Naive B cell (primary cell): ENCODE data around the gene UXS1. TPM values are rescaled to one million over a fixed set of nuclear protein-coding genes. Genes with fewer than 3 reads are reported as not detected.

Experiments used
- ATAC-seq, 2 donors: fragments of 150-1000 bp; cut with Tn5 transposase; 2 replicates each; pipeline ENCODE4 v1.10.0; 2021; ENCODE audit warnings: low read depth in 2 of 2, mild to moderate bottlenecking in 2 of 2, moderate library complexity in 2 of 2
- DNase-seq: peaks from one replicate; pipeline ENCODE4 v3.0.0; 2022
- H3K27ac Mint-ChIP-seq, 6 donors: one replicate each; pipeline ENCODE4 v1.8.0; 2020 to 2022; ENCODE audit warnings: mild to moderate bottlenecking in 6 of 6, mixed read lengths in 6 of 6, moderate library complexity in 5 of 6, inconsistent platforms in 2 of 6
- H3K27me3 Mint-ChIP-seq, 3 donors: one replicate each; pipeline ENCODE4 v1.8.0; 2021 to 2022; ENCODE audit warnings: mixed read lengths in 3 of 3, mild to moderate bottlenecking in 1 of 3
- H3K36me3 Mint-ChIP-seq, 2 donors: one replicate each; pipeline ENCODE4 v1.8.0; 2020 to 2022; ENCODE audit warnings: mixed read lengths in 2 of 2, inconsistent platforms in 1 of 2, mild to moderate bottlenecking in 1 of 2
- H3K4me1 Mint-ChIP-seq, 3 donors: one replicate each; pipeline ENCODE4 v1.8.0; 2020 to 2022; ENCODE audit warnings: mixed read lengths in 3 of 3, inconsistent platforms in 1 of 3, mild to moderate bottlenecking in 1 of 3, moderate library complexity in 1 of 3
- H3K4me3 Mint-ChIP-seq, 8 donors: one replicate each; pipeline ENCODE4 v1.8.0; 2020 to 2022; ENCODE audit warnings: mild to moderate bottlenecking in 8 of 8, mixed read lengths in 8 of 8, moderate library complexity in 8 of 8, inconsistent platforms in 2 of 8
- H3K9me3 Mint-ChIP-seq, 7 donors: one replicate each; pipeline ENCODE4 v1.8.0; 2020 to 2022; ENCODE audit warnings: mixed read lengths in 7 of 7, mild to moderate bottlenecking in 5 of 7, inconsistent platforms in 2 of 7, moderate library complexity in 1 of 7
- polyA plus RNA-seq, 6 donors: library from polyadenylated mRNA; unstranded; fragments of 300-500 nt; fragmentation: Illumina TruSeq; gene quantifications; one replicate each; pipeline ENCODE4 v1.2.3, GENCODE V29; 2021; ENCODE audit warnings: low read depth in 6 of 6

UXS1 gene
- polyA plus RNA-seq, 6 donors from 2014 or later = 26.8 to 61.0 (median 51.1) TPM

DNA sequence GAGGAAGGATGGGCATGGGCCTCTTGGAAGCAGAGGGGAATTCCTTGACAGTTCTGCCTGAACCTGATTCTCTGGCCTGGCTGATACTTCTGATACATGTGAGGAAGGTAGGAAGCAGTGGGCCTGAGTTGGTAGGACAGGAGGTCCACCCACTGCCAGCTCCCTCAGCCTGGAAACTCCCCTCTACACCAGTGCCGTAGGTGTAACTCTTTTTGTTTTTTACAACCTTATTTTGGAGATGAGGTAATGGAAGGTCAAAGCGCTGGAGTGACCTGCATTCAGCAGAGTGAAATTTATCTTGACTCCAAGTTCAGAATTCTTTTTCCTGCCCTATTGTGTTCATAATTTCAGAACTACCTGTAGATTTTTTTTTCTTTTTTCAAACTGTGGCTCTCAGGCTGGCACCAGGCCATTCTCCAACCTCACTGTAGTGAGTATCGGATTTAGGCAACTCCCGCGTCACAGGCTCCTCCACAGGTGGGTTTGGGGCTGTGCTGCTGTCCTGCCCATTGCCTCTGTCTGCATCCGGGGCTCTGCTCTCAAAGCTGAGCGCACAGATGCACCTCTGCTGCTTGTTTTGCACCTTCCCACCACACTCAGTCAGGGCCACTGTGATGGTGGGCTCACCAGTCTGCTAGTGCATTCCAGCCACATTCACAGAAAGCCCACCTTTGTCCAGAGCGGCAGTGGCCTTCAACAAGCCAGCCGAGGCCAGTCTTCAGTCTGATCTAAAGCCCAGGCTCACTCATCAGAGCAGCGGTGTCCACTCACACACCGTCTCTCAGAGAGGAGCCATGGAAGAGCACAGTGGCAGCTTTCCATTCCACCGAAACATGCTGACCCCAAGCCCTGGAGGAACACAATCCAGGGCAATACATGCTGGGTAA, 87.2 kb downstream of the UXS1 start:
- no peak for DNase-seq
- Mint-ChIP-seq H3K27ac (peak overlapping the region; percentile 29 to 76 (median 60)), H3K4me1 (peaks cover 0 to 6% (median 0%) of the 10 kb centered on the region in 3 donors), H3K27me3 (no peaks in the 10 kb centered on the region), H3K9me3 (no peaks in the 10 kb centered on the region), H3K4me3 (no peak overlapping the region), H3K36me3 (peaks cover 14 to 15% of the 10 kb centered on the region in 2 donors)
- no peak for ATAC-seq

DNA sequence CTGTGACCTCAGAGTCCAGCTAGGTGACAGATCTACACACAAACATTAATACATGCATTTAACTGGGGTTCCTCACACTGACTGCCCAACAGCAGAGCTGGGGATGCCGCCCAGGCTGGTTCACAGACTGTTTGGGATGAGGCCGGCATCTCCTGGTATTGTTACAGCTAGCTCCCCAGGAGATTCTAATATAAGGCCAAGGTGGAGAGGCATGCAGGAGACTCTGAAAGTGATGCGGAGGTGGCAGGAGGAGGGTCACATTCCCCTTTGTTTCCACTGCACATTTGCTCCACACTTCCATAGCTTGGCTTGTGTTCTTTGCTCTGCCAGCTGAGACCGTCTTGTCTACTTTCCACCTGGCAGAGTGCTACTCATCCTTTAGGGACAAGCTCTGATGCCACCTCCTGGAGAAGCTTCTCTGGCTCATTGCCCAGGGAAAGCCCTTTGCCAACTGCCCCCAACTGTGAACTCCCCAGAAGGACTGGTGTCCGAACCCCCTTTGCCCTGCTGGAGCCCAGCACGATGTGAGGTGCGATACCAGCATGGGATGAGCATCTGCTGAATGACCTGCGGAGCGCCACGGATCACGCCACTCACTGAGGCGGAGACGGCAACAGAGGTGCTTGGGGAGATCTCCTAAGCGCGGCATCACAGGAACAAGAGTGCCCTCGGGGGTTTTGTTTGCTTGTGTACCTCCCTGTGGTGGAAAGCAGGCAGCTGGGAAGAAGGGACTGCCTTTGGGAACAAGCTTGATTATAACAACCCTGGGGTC, 88.8 kb downstream of the UXS1 start:
- ATAC-seq (no peak), DNase-seq (no peak)
- Mint-ChIP-seq H3K4me1 (no peaks in the 10 kb centered on the region), H3K9me3 (no peaks in the 10 kb centered on the region), H3K27me3 (no peaks in the 10 kb centered on the region), H3K36me3 (peaks cover 6 to 7% of the 10 kb centered on the region in 2 donors), H3K4me3 (peak overlapping the region in 1 of 8 donors; percentile 16), H3K27ac (no peak overlapping the region)

DNA sequence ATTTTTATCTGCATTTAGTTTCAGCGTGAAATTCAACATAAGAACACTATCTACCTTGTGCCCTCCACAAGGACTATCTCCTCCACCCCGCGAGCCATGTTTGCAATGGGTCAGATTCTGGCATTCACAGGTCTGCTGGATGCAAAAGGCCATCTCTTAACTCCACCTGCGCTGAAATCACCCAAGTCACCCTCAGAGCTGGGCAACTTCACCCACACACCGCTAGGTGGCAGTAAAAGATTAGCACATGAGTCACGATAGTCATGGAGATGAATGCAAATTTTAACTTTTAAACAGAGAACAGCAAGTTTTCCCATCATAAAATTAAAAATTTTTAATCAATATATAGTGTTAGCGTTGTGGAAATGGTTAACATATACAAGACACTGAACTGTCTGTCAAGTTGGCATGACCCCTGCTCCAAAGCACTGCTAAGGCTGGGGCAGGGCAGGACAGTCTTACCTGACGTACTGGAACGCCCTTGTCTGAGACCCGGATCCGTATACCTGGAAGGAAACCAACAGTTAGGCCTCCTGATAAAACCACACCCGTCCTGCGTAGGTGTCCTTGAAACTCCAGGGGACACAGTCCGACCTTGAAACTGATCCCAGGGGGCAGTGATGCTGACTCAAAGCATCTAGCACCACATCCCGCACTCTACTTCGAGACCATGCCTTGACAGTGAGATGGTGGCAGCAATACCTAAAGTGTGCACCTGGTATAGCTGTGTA, 89.6 kb downstream of the UXS1 start:
- Mint-ChIP-seq H3K27ac (no peak overlapping the region), H3K4me1 (no peaks in the 10 kb centered on the region), H3K9me3 (no peaks in the 10 kb centered on the region), H3K27me3 (no peaks in the 10 kb centered on the region), H3K4me3 (no peak overlapping the region), H3K36me3 (peaks cover 12 to 15% of the 10 kb centered on the region in 2 donors)
- ATAC-seq (peak; percentile 70), DNase-seq (peak; percentile 57)

DNA sequence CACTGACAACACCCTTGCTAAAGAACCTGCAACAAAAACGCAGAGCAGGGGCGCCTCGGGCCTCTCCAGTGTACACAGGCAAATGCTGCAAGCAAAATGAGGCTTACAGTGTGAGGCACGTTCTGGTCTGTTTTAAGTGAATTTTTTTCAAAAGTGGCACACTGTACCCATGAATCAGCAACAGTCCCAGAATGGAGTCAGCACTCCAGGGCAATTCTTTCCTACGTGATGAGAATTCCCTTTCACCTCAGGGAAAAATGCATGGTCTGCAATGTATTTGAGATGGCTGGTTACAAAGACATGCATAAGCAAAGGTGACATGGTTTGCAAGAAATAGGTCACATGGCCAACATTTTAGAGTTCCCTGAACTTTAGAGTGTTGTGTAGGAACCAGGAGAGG, 94.4 kb downstream of the UXS1 start:
- Mint-ChIP-seq H3K36me3 (peaks cover 21 to 26% of the 10 kb centered on the region in 2 donors), H3K9me3 (no peaks in the 10 kb centered on the region), H3K27ac (peak overlapping the region in 2 of 6 donors; percentile 14 to 52), H3K4me1 (peaks cover 10 to 26% (median 22%) of the 10 kb centered on the region in 3 donors), H3K27me3 (no peaks in the 10 kb centered on the region), H3K4me3 (no peak overlapping the region)
- no peak for DNase-seq
- no peak for ATAC-seq

DNA sequence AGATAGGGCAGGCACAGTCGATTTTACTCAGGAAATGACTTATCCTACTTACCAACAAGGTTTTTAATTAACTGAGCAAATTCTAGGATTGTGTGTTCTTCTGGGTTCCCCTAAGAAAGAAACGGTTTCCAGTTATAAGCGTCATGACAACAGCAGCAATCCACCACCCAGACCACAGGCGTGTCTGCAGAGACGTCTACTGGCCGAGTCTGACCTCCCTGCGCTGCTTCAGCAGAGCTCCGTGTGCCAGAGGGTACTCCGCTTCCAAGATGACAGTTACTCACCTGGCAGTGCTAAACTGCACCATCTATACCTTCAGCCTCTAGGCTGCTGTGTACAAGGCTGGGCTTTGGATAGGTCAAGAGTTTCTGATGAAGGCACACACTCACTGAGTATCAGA, 95.4 kb downstream of the UXS1 start:
- Mint-ChIP-seq H3K27me3 (no peaks in the 10 kb centered on the region), H3K36me3 (peaks cover 30 to 35% of the 10 kb centered on the region in 2 donors), H3K4me3 (peak overlapping the region in 1 of 8 donors; percentile 34), H3K4me1 (peaks cover 14 to 36% (median 31%) of the 10 kb centered on the region in 3 donors), H3K27ac (peak overlapping the region in 3 of 6 donors; percentile 18 to 65 (median 52)), H3K9me3 (no peaks in the 10 kb centered on the region)
- ATAC-seq (no peak), DNase-seq (no peak)

DNA sequence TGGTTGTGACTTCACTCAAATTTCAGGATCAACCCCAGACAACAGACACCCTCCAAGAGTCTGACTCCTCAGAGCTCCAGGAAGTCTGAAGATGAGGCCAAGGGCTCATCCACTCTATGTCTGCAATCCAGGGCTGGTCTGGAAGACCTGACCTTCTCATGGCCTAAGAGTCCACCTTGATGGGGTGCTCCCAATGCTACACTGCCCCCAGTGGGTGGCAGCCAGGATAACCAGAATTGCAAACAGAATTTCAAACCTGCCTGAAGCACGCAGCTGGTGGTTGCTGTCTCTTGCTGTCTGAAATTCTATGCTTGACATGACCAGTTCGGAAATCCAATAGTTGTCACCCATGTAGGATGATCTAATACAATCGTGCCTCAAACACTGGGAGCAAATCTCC, 96.0 kb downstream of the UXS1 start:
- H3K4me1 Mint-ChIP-seq = peaks cover 14 to 37% (median 31%) of the 10 kb centered on the region in 3 donors
- ATAC-seq = no peak
- H3K36me3 Mint-ChIP-seq = peaks cover 32 to 39% of the 10 kb centered on the region in 2 donors
- peak overlapping the region in 2 of 6 donors; percentile 9 to 32 for H3K27ac Mint-ChIP-seq
- no peak for DNase-seq
- no peaks in the 10 kb centered on the region for H3K9me3 Mint-ChIP-seq
- no peaks in the 10 kb centered on the region for H3K27me3 Mint-ChIP-seq
- H3K4me3 Mint-ChIP-seq = no peak overlapping the region

DNA sequence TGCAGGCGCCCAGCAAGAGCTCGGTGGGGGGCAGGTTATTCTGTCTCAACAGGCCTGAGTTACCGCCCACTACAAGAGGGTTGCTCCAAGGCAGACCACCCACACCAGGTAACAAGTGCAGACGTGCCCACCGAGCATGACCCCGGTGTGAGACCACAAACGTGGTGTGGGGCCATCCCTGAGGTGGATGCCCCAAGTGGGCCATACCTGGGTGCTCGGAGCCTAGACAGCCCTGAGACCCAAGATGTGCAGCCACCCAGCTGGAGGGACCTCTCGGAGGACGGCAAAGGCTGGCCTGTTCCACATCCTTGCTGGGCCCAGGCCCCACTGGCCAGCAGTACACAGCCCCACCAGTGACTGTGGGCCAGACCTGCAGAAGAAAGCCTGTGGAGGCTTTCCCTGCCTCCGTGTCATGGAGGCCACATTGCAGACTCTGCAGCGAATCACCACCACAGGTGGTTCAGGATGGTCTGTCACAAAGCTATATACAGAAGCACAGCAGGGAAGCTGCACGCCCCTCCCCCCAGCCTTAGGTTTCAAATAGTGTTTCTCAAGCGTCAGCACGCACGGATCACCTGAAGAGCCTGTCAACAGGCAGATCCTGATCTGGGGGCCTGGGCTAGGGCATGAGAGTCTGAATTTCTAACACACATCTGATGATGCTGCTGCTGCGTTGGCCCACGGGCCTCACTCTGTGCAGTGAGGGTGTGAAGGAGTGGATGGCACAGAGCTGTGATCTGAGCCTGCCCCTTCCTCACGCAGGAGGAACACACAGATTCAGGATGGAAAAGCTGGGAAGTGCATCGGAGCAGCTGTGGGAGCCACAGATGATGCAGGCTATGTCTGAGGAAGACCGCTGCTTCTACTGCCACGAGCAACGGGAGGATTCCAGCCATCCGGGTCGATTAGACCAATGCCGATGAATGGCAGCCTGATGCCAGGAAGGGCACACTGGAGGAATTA, 96.8 kb downstream of the UXS1 start:
- DNase-seq (no peak), ATAC-seq (no peak)
- Mint-ChIP-seq H3K36me3 (peaks cover 37 to 46% of the 10 kb centered on the region in 2 donors), H3K4me1 (peaks cover 14 to 37% (median 31%) of the 10 kb centered on the region in 3 donors), H3K27me3 (no peaks in the 10 kb centered on the region), H3K4me3 (no peak overlapping the region), H3K9me3 (no peaks in the 10 kb centered on the region), H3K27ac (peak overlapping the region in 5 of 6 donors; percentile 32 to 95 (median 60))

DNA sequence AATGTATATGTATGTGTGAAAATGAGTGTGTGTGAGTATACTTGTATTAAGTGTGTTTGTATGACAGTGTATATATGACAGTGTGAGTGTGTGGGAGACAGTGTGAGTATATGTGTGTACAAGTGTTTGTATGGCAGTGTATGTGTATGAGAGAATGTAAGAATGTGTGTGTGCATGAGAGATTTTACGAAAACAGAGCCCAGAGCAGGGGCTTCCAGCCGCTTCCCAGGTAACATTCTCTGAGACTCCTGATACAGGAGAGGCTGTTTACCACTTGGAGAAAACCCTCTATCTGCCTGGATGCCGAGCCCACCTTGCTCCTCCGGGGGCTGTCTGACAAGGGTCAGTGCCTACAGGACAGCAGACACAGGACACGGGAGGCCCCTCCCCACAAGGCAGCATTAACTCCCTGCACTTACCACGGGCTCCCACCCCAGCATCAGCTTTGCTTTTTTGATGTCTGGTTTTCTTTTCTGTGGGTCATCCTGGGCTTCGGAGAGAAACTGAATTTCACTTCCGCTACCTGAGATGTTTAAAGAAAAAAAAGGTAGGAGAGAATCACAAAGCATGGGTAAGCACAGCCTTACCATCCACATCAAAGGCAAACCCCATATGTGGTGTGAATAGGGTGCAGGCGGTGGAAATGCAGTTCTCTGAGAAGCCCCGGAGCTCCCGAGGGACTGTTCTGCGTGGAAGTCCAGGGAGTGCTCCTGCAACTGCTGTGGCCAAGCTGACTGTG, 97.6 kb downstream of the UXS1 start:
- Mint-ChIP-seq H3K27me3 (no peaks in the 10 kb centered on the region), H3K4me3 (peak overlapping the region; percentile 29 to 93 (median 70)), H3K4me1 (peaks cover 14 to 37% (median 31%) of the 10 kb centered on the region in 3 donors), H3K36me3 (peaks cover 43 to 52% of the 10 kb centered on the region in 2 donors), H3K27ac (peak overlapping the region in 5 of 6 donors; percentile 20 to 89 (median 71)), H3K9me3 (no peaks in the 10 kb centered on the region)
- DNase-seq = no peak
- peak; percentile 4 for ATAC-seq

DNA sequence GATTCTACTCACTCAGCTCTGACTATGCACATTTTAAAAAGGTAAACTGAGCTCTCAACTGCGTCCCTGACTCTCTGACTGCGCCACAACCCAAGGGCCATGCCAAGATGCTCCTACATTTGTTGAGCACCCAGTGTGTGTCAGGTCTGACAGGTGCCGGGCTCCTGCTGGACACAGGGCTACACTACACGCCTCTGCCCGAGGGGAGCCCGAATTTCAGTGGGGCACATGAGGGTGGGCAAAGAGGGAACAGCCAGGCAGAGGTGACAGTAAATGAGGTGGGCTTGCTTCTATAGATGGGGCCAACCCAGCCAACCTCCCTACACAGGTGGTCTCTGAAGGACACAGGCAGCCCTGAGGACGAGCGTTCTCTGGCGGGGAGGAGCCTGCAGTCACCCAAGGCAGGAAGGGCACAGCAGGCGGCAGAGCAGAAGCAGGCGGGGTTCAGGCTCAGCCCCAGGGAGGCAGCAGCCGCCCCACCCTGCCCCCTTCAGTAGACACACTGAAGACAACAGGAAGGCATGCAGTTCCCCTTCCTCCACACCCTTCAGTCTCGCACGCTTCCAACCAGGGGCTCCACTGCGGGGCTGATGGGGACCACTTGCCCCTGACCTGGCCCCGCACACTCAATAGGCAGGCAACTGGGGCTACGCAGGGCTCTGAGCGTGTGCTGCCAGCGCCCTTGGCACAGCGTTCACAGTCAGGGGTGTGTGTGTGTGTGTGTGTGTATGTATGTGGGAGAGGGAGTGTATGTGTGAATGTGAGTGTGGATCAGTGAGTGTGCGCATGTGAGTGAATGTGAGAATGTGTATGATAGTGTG, 98.4 kb downstream of the UXS1 start:
- Mint-ChIP-seq H3K36me3 (peaks cover 43 to 50% of the 10 kb centered on the region in 2 donors), H3K27me3 (no peaks in the 10 kb centered on the region), H3K4me3 (peak overlapping the region; percentile 29 to 93 (median 70)), H3K9me3 (no peaks in the 10 kb centered on the region), H3K4me1 (peaks cover 14 to 37% (median 31%) of the 10 kb centered on the region in 3 donors), H3K27ac (peak overlapping the region; percentile 20 to 89 (median 56))
- DNase-seq (peak; percentile 74), ATAC-seq (peak; percentile 98 to 99)

DNA sequence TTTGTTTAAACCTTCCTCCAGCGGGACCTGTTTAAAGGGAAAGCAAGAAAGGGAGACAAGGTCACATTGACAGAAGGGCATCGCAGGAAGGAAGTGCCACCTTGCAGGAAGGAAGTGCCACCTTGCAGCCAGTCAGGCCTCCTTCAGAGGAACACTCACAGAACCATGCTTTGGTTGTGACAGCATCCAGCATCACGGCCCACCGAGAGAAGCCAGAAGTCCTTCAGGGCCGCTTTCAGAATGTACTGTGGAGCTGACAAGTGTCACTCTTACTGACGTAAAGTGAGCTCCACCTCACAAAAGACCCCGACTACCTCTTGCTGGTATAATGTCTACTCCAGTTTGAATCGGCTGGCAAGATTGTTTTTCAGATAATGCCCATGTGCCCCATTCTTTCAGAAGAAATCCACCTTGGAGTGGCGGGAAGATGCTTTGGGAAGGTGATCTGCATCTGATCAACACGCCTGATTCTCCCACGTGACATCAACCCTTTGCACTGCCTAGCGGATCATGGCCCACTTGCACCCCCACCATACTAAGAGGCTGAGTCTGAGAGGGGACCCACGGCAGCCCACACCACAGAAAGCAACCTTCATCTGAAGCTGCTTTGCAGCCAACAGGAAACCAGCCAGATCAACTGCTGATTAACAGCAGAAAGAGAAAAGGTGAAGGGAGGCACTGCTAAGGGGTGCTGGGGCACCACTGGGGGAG, 99.8 kb downstream of the UXS1 start:
- Mint-ChIP-seq H3K27me3 (no peaks in the 10 kb centered on the region), H3K9me3 (peaks cover 0 to under 1% (median 0%) of the 10 kb centered on the region in 7 donors), H3K27ac (peak overlapping the region in 4 of 6 donors; percentile 26 to 87 (median 68)), H3K36me3 (peaks cover 41 to 45% of the 10 kb centered on the region in 2 donors), H3K4me3 (peak overlapping the region in 4 of 8 donors; percentile 0 to 76 (median 44)), H3K4me1 (peaks cover 14 to 37% (median 35%) of the 10 kb centered on the region in 3 donors)
- ATAC-seq = no peak
- no peak for DNase-seq
